IMR-90 (cell line): ENCODE measurements around the gene COQ10A. TPM values are rescaled to one million over a fixed set of nuclear protein-coding genes. Genes with fewer than 3 reads are reported as not detected.

ENCODE experiments used
- ATAC-seq: fragments of 200-7000 bp; cut with Tn5 transposase; 2 replicates; pipeline ENCODE4 v1.9.1; 2020; ENCODE audit warnings: low read depth, mild to moderate bottlenecking, moderate library complexity
- BruUV-seq: library from RNA; stranded (reverse); fragments of 400-500 nt; replicated peaks from 2 replicates; lab custom pipeline; 2021; lab: Mats Ljungman, UMichigan
- CTCF ChIA-PET: fragments of 300-600 bp; formaldehyde crosslinking; extraction: SDS; loops from one replicate; lab custom pipeline; 2021; ENCODE audit warnings: antibody characterized with exemption; lab: Yijun Ruan, JAX
- POLR2A ChIA-PET: fragments of 300-600 bp; sonication (Branson Sonifier 250); formaldehyde crosslinking; loops from one replicate; lab custom pipeline; 2022; ENCODE audit warnings: antibody characterized with exemption; ENCODE audit not compliant: unreplicated experiment; lab: Charles Lee
- DNase-seq: peaks from one replicate; pipeline ENCODE4 v3.0.0; 2013
- H2AFZ ChIP-seq: replicated peaks from 2 replicates; pipeline ENCODE3; 2013; ENCODE audit warnings: low read length, mild to moderate bottlenecking; ENCODE audit not compliant: poor library complexity
- H2AK5ac ChIP-seq: 2 replicates; pipeline ENCODE4 v1.6.1; 2013; ENCODE audit warnings: low read depth, low read length, inconsistent platforms
- H2AK9ac ChIP-seq: replicated peaks from 2 replicates; pipeline ENCODE3; 2013; ENCODE audit warnings: mild to moderate bottlenecking, low read depth, low read length, moderate library complexity; ENCODE audit not compliant: poor library complexity
- H2BK120ac ChIP-seq: 2 replicates; pipeline ENCODE4 v1.6.1; 2013; ENCODE audit warnings: low read depth, low read length, inconsistent platforms
- H2BK15ac ChIP-seq: 3 replicates; pipeline ENCODE4 v1.6.1; 2013; ENCODE audit warnings: low read depth, low read length, inconsistent platforms
- H2BK20ac ChIP-seq: 2 replicates; pipeline ENCODE4 v1.6.1; 2013; ENCODE audit warnings: low read depth, mild to moderate bottlenecking, inconsistent platforms, low read length, moderate library complexity
- H2BK5ac ChIP-seq: 2 replicates; pipeline ENCODE4 v1.6.1; 2013; ENCODE audit warnings: mild to moderate bottlenecking, low read depth, low read length, inconsistent platforms; ENCODE audit not compliant: poor library complexity, severe bottlenecking
- H3K14ac ChIP-seq: replicated peaks from 2 replicates; pipeline ENCODE4 v1.6.1; 2013; ENCODE audit warnings: low read depth, low read length, inconsistent platforms
- H3K18ac ChIP-seq: 2 replicates; pipeline ENCODE4 v1.6.1; 2013; ENCODE audit warnings: low read depth, low read length, control low read depth
- H3K23ac ChIP-seq: 2 replicates; pipeline ENCODE4 v1.6.1; 2013; ENCODE audit warnings: low read depth, low read length, inconsistent platforms
- H3K27ac ChIP-seq: 2 replicates; pipeline ENCODE4 v1.5.1; 2013; ENCODE audit warnings: mild to moderate bottlenecking, control low read depth, low read length; ENCODE audit not compliant: insufficient read depth
- H3K27me3 ChIP-seq: 2 replicates; pipeline ENCODE4 v1.6.1; 2013; ENCODE audit warnings: low read length; ENCODE audit not compliant: control insufficient read depth, insufficient read depth
- H3K36me3 ChIP-seq: 2 replicates; pipeline ENCODE4 v1.6.1; 2013; ENCODE audit warnings: low read length, mixed read lengths; ENCODE audit not compliant: control insufficient read depth, insufficient read depth
- H3K4ac ChIP-seq: 2 replicates; pipeline ENCODE4 v1.6.1; 2013; ENCODE audit warnings: low read depth, low read length, inconsistent platforms
- H3K4me1 ChIP-seq: 2 replicates; pipeline ENCODE4 v1.6.1; 2013; ENCODE audit warnings: low read length, mixed read lengths; ENCODE audit not compliant: control insufficient read depth, insufficient read depth
- H3K4me2 ChIP-seq: 2 replicates; pipeline ENCODE4 v1.6.1; 2013; ENCODE audit warnings: low read depth, mild to moderate bottlenecking, control low read depth, low read length, moderate library complexity
- H3K4me3 ChIP-seq: 2 replicates; pipeline ENCODE4 v1.5.1; 2013; ENCODE audit warnings: low read depth, mild to moderate bottlenecking, control low read depth, low read length, moderate library complexity; ENCODE audit not compliant: insufficient read depth
- H3K56ac ChIP-seq: 2 replicates; pipeline ENCODE4 v1.6.1; 2013; ENCODE audit warnings: low read length, inconsistent platforms; ENCODE audit not compliant: insufficient read depth; ENCODE audit errors: extremely low read depth
- H3K79me1 ChIP-seq, 2 experiments: 2 replicates each; pipeline ENCODE4 v1.6.1; 2013; ENCODE audit warnings: low read length in 2 of 2, inconsistent platforms in 1 of 2, low read depth in 1 of 2
- H3K9ac ChIP-seq: 2 replicates; pipeline ENCODE4 v1.6.1; 2013; ENCODE audit warnings: low read depth, low read length, control low read depth
- H3K9me1 ChIP-seq: 2 replicates; pipeline ENCODE4 v1.6.1; 2013; ENCODE audit warnings: low read length, inconsistent platforms; ENCODE audit not compliant: insufficient read depth
- H3K9me3 ChIP-seq: 2 replicates; pipeline ENCODE4 v1.6.1; 2013; ENCODE audit warnings: low read length; ENCODE audit not compliant: control insufficient read depth, insufficient read depth
- H4K20me1 ChIP-seq: 2 replicates; pipeline ENCODE4 v1.6.1; 2013; ENCODE audit warnings: low read length, inconsistent platforms; ENCODE audit not compliant: insufficient read depth
- H4K5ac ChIP-seq: 2 replicates; pipeline ENCODE4 v1.6.1; 2013; ENCODE audit warnings: mild to moderate bottlenecking, low read depth, low read length, control low read depth
- H4K8ac ChIP-seq, 2 experiments: 2 replicates each; pipeline ENCODE4 v1.6.1; 2013; ENCODE audit warnings: low read depth in 2 of 2, low read length in 2 of 2, control low read depth in 1 of 2, inconsistent platforms in 1 of 2
- H4K91ac ChIP-seq: 2 replicates; pipeline ENCODE4 v1.6.1; 2013; ENCODE audit warnings: low read depth, low read length, inconsistent platforms; ENCODE audit not compliant: insufficient read depth
- BHLHE40 ChIP-seq: fragments of 150-350 bp; IDR thresholded peaks from 2 replicates; pipeline ENCODE4 v1.6.1; 2016; ENCODE audit warnings: mild to moderate bottlenecking, low read depth, low read length
- CHD1 ChIP-seq: IDR thresholded peaks from 2 replicates; pipeline ENCODE4 v1.6.1; 2012; ENCODE audit warnings: low read depth, low read length, improper control_type of control experiment
- MAZ ChIP-seq: IDR thresholded peaks from 2 replicates; pipeline ENCODE4 v1.6.1; 2012; ENCODE audit warnings: low read depth, mild to moderate bottlenecking, low read length, improper control_type of control experiment, moderate library complexity, borderline replicate concordance
- MXI1 ChIP-seq: IDR thresholded peaks from 2 replicates; pipeline ENCODE4 v1.6.1; 2012; ENCODE audit warnings: low read depth, mild to moderate bottlenecking, low read length, moderate library complexity, borderline replicate concordance
- POLR2A ChIP-seq: IDR thresholded peaks from 2 replicates; pipeline ENCODE4 v1.6.1; 2012; ENCODE audit warnings: mild to moderate bottlenecking, low read depth, low read length
- RAD21 ChIP-seq: IDR thresholded peaks from 2 replicates; pipeline ENCODE4 v1.6.1; 2012; ENCODE audit warnings: low read length, improper control_type of control experiment
- RCOR1 ChIP-seq: IDR thresholded peaks from 2 replicates; pipeline ENCODE4 v1.6.1; 2012; ENCODE audit warnings: mild to moderate bottlenecking, low read length, improper control_type of control experiment; ENCODE audit not compliant: insufficient replicate concordance
- RFX5 ChIP-seq: IDR thresholded peaks from 2 replicates; pipeline ENCODE4 v1.8.0; 2012; ENCODE audit warnings: low read depth, mild to moderate bottlenecking, low read length, moderate library complexity
- SMC3 ChIP-seq: fragments of 150-350 bp; IDR thresholded peaks from 2 replicates; pipeline ENCODE4 v1.6.1; 2016; ENCODE audit warnings: low read depth, mild to moderate bottlenecking, antibody characterized with exemption, low read length, moderate library complexity
- USF2 ChIP-seq: fragments of 150-350 bp; IDR thresholded peaks from 2 replicates; pipeline ENCODE4 v1.6.1; 2017; ENCODE audit warnings: mild to moderate bottlenecking, antibody characterized with exemption, low read length, low read depth
- WGBS, 2 experiments: methylation state at CpG; one replicate each; pipeline versions ENCODE4 v1.1.5 to v1.1.7; 2013; ENCODE audit warnings: missing lambda C conversion rate in 2 of 2; ENCODE audit not compliant: insufficient read length in 1 of 2; ENCODE audit errors: extremely low coverage in 2 of 2; 5-methylcytosine and 5-hydroxymethylcytosine counted together
- dilution Hi-C: fragments of 300-500 bp; cut with HindIII; formaldehyde crosslinking; loops from one replicate; pipeline ENCODE4 v1.14.3; 2018; ENCODE audit warnings: low sequenced_read_pairs; ENCODE audit not compliant: unreplicated experiment
- in situ Hi-C: fragments of 300-500 bp; cut with MboI; formaldehyde crosslinking; loops from 3 replicates; pipeline ENCODE4 v1.14.3; 2019; ENCODE audit warnings: low sequenced_read_pairs, inconsistent platforms, mixed read lengths
- intact Hi-C: fragments of 100-400 bp; cut with micrococcal nuclease; formaldehyde crosslinking; loops from 2 replicates; pipeline ENCODE4 v1.10.0; 2022
- polyA plus RNA-seq, 3 experiments: library from polyadenylated mRNA; depleted of rRNA; stranded (reverse); fragments of >200 nt; gene quantifications; 2 replicates each; pipeline ENCODE4 v1.2.3, GENCODE V29; 2012; ENCODE audit warnings: low replicate concordance in 1 of 3
- total RNA-seq: library from RNA; depleted of rRNA; stranded (reverse); fragments of >200 nt; gene quantifications from 2 replicates; pipeline ENCODE4 v1.2.3, GENCODE V29; 2012
- TF ChIP-seq, protein P1 (sequence below): fragments of 150-350 bp; IDR thresholded peaks from 2 replicates; pipeline ENCODE4 v1.6.1; 2016; ENCODE audit warnings: low read depth, mild to moderate bottlenecking, low read length, moderate library complexity, borderline replicate concordance
- TF ChIP-seq, protein P2 (sequence below): conservative IDR thresholded peaks from 2 replicates; pipeline ENCODE4 v1.5.1; 2012; ENCODE audit warnings: mild to moderate bottlenecking, low read depth, low read length, improper control_type of control experiment

Gene COQ10A
- total and polyA plus RNA-seq, 2 of the 4 experiments (the other 2 are of a cell fraction), result 4.7 to 10.8 TPM

DNA sequence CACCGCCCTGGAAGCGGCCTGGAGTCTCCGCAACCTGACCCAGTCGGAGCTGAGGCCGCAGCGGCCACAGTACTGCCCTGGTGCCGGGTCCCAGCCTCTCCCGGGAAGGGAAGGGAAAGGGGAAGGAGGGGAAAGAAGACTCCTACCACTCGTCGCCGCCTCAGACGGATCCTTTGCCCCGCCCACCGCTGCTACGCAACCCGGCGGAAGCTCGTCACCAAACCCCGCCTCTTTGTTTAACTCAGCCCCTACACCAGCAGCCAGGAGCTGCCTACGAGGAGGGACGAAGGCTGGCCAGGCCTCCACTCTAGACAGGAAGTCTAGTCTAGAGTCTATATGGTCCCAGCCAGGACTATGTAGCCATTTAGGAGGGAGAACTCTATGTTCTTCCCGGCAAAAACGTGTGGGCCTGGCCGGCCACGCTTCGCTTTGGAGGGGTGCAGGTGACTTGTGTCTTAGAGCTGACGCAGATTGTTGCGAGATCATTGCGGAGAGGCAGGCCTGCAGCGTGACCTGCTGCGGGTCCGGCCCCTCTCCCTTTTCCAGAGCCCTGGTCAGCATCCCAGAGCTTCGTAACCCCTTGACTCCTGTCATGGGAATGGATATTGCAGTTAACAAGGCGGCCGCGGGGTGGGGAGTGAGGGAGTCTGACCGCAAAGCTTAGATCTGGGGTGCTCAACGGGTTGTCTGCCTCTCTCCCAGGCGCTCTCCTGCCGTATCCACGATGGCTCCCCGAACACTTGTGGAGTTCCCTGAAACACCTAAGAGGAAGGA is 44.8 kb upstream of the COQ10A start, which contains the start of gene RNF41:
TSS of gene RNF41 (minus strand) at position 166 of the 774 bp plus-strand sequence. CDS start 7,875 bp downstream, outside the sequence.
- BruUV-seq, result no TSS peak
- dilution Hi-C loops (no loop called here), intact Hi-C loops (loop anchor here (2.0 kb wide), 2 partner anchors 15 to 63 kb away; partner anchors contain the start of gene MYL6), in situ Hi-C loops (no loop called here)
- Histone ChIP-seq H4K8ac (peak within 1 kb of the TSS; percentile 84 to 97), H3K4me2 (peak within 1 kb of the TSS; percentile 93), H3K27me3 (no peaks in the 10 kb centered on the region), H4K91ac (peak within 1 kb of the TSS; percentile 96), H2BK5ac (peak within 1 kb of the TSS; percentile 94), H3K18ac (peak within 1 kb of the TSS; percentile 88), H2BK120ac (peak within 1 kb of the TSS; percentile 81), H3K79me1 (peaks cover 23 to 49% of the 10 kb centered on the region in 2 experiments), H3K23ac (peak within 1 kb of the TSS; percentile 94), H3K36me3 (peaks cover 4% of the 10 kb centered on the region; the same call in 1 of the 2 replicates), H3K4ac (peak within 1 kb of the TSS; percentile 98), H2AK9ac (peak within 1 kb of the TSS; percentile 95), H2AK5ac (peak within 1 kb of the TSS; percentile 92), H3K9me3 (no peaks in the 10 kb centered on the region), H3K4me1 (peaks cover 4% of the 10 kb centered on the region; the same call in 1 of the 2 replicates), H3K9ac (peak within 1 kb of the TSS; percentile 95), H3K9me1 (peaks cover 16% of the 10 kb centered on the region), H3K14ac (peak within 1 kb of the TSS; percentile 98), H3K4me3 (peak within 1 kb of the TSS; percentile 79), H3K56ac (peak within 1 kb of the TSS; percentile 93), H4K20me1 (peaks cover 6% of the 10 kb centered on the region; the same call in 1 of the 2 replicates), H2BK15ac (peak within 1 kb of the TSS; percentile 79), H4K5ac (peak within 1 kb of the TSS; percentile 93), H3K27ac (peak within 1 kb of the TSS; percentile 95), H2BK20ac (peak within 1 kb of the TSS; percentile 23), H2AFZ (peak within 1 kb of the TSS; percentile 87)
- DNase-seq, result peak; percentile 97
- POLR2A ChIA-PET, result interaction anchor here (0.5 to 1.7 kb wide), 8 partner anchors 8 to 99 kb away, joined by 3 to 5 read pairs (median 4); partner anchors contain the start of genes ANKRD52, ESYT1 and SMARCC2
- ATAC-seq, result peak; percentile 76
- WGBS, 2 experiments, result 5% methylated on average over 8 of the region's 42 CpGs; no CpG with 5 or more reads in 1 of the 2 experiments
- CTCF ChIA-PET, result interaction anchor here (0.6 to 2.0 kb wide), 14 partner anchors 14 to 1623 kb away, joined by 3 to 22 read pairs (median 4); partner anchors contain the start of gene SMARCC2
- TF ChIP-seq, protein P1, sequence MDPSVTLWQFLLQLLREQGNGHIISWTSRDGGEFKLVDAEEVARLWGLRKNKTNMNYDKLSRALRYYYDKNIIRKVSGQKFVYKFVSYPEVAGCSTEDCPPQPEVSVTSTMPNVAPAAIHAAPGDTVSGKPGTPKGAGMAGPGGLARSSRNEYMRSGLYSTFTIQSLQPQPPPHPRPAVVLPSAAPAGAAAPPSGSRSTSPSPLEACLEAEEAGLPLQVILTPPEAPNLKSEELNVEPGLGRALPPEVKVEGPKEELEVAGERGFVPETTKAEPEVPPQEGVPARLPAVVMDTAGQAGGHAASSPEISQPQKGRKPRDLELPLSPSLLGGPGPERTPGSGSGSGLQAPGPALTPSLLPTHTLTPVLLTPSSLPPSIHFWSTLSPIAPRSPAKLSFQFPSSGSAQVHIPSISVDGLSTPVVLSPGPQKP, result no peak
- TF ChIP-seq RFX5 (no peak), SMC3 (no peak), RCOR1 (no peak), CHD1 (0 out of 2 replicates have a peak, but pooled peaks have one; percentile 32), BHLHE40 (peak; percentile 48), RAD21 (no peak), MXI1 (no peak), POLR2A (peak; percentile 93), USF2 (no peak), MAZ (0 out of 2 replicates have a peak, but pooled peaks have one; percentile 30)
- TF ChIP-seq, protein P2, sequence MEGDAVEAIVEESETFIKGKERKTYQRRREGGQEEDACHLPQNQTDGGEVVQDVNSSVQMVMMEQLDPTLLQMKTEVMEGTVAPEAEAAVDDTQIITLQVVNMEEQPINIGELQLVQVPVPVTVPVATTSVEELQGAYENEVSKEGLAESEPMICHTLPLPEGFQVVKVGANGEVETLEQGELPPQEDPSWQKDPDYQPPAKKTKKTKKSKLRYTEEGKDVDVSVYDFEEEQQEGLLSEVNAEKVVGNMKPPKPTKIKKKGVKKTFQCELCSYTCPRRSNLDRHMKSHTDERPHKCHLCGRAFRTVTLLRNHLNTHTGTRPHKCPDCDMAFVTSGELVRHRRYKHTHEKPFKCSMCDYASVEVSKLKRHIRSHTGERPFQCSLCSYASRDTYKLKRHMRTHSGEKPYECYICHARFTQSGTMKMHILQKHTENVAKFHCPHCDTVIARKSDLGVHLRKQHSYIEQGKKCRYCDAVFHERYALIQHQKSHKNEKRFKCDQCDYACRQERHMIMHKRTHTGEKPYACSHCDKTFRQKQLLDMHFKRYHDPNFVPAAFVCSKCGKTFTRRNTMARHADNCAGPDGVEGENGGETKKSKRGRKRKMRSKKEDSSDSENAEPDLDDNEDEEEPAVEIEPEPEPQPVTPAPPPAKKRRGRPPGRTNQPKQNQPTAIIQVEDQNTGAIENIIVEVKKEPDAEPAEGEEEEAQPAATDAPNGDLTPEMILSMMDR, result 0 out of 2 replicates have a peak, but pooled peaks have one; percentile 16
